GM12865 (cell line): ENCODE results near the gene GJA9.
A peak's percentile ranks its signal among the peaks of the same experiment; 100 is the strongest.
"Not testable (repeated sequence)": the region's sequence is repeated elsewhere in the genome, so short reads cannot be mapped to it uniquely, and the experiment has no call there.

Experiments
- DNase-seq: peaks from one replicate; pipeline ENCODE4 v3.0.0; 2010; ENCODE audit warnings: low read depth
- H3K4me3 ChIP-seq: 2 replicates; pipeline ENCODE4 v1.5.1; 2011; ENCODE audit warnings: mild to moderate bottlenecking, low read depth, low read length, control low read depth
- CTCF ChIP-seq: IDR thresholded peaks from 2 replicates; pipeline ENCODE4 v1.5.1; 2011; ENCODE audit warnings: low read length, control low read depth, low read depth, inconsistent platforms; ENCODE audit not compliant: insufficient read depth; ENCODE audit errors: missing control alignments

Gene GJA9

GRCh38 chr1:38918568-38918967 lies 37.2 kb upstream of the GJA9 start:
- no peak for TF ChIP-seq CTCF
- peak; percentile 13 for DNase-seq
- no peak overlapping the region for H3K4me3 ChIP-seq

DNA sequence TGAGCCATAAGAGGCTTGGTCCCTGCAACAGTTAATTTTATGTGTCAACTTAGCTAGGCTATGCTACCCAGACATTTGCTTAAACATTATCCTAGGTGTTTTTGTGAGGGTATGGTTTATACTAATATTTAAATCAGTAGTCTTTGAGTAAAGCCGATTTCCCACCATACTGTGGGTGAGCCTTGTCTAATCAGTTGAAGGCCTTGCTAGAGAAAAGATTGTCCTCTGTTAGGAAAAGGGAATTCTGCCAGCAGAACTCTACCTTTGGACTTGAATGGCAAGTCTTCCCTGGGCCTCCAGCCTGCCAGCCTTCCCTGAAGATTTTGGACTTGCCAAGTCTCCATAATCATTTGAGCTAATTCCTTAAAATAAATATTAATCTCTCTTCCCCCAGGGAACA lies 36.4 kb upstream of the GJA9 start:
- H3K4me3 ChIP-seq: no peak overlapping the region
- TF ChIP-seq CTCF: no peak
- no peak for DNase-seq

GRCh38 chr1:38917337-38917736 lies 36.0 kb upstream of the GJA9 start:
- H3K4me3 ChIP-seq: no peak overlapping the region
- DNase-seq: no peak
- no peak for TF ChIP-seq CTCF

DNA sequence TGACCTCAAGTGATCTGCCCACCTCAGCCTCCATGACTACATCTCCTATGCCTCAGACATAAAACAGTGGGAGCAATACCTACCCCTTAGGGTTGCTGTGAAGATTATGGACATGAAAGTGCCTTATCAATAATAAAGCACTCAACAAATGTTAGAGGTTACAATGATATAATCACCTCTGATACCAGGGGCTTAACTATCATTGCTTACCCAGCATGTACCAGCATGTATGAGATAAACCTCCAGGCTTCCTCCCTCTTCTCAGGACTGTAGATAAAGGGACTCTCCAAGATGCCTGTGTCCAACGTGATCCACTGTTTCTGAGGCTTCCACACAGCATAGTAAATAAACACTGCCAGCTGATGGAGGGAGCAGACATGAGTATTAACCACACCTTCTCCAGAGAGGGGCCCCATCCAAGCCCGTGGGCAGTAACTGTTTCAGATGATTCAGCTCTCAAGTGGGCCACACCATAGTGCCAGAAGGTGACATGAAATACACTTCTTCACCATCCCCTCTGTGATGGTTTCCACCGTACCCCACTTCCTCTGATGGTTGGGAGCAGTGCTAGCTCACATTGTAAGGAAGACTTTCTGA lies 34.1 kb upstream of the GJA9 start:
- no peak for TF ChIP-seq CTCF
- H3K4me3 ChIP-seq: no peak overlapping the region
- DNase-seq: no peak

- not testable (repeated sequence) for DNase-seq, H3K4me3 ChIP-seq
Observed at GRCh38 chr1:38914908-38915307, 33.5 kb upstream of the GJA9 start.

DNA sequence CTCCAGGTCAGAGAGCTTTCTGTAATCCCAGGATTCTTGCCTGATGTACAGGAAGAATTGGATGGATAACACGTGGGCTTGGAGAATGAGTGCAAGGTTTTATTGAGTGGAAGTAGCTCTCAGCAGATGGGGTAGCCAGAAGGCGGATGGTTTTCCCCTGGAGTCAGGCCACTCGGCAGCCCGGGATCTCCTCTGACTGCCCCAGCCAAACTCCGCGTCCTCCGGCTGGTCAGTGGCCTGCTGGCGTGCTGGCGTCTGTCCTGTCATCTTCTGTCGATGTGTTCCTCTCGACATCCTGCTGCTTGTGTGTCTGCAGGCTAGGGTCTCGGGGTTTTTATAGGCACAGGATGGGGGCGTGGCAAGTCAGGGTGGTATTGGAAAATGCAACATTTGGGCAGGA lies 27.4 kb upstream of the GJA9 start:
- no peak for TF ChIP-seq CTCF
- H3K4me3 ChIP-seq: no peak overlapping the region
- no peak for DNase-seq

DNA sequence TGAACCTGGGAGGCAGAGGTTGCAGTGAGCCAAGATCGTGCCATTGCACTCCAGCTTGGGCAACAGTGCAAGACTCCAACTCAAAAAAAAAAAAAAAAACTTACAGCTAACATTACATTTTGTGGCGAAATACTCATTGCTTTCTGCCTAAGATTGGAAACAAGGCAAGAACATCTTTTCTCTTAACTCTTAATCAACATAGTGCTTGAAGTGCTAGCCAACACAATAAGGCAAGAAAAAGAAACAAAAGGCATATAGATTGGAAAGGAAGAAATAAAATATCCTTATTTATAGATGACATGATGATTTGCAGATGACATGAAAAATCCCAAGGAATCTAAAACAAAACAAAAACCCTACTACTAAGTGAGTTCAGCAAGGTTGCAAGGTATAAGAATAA lies 24.6 kb upstream of the GJA9 start:
- no peak for TF ChIP-seq CTCF

GRCh38 chr1:38899560-38899959 lies 18.2 kb upstream of the GJA9 start:
- no peak overlapping the region for H3K4me3 ChIP-seq
- TF ChIP-seq CTCF: no peak
- DNase-seq: no peak

More for the DNA sequence above, 24.6 kb upstream of the GJA9 start:
- no peak for DNase-seq
- H3K4me3 ChIP-seq: no peak overlapping the region
